DMS153 treated with DMSO at 0.1 percent for 48 hours (cell line): ENCODE measurements around the gene PEAK1.
"Not testable (repeated sequence)": the region's sequence is repeated elsewhere in the genome, so short reads cannot be mapped to it uniquely, and the experiment has no call there.

Source experiments
- DNase-seq: peaks from one replicate; lab custom pipeline; 2025; ENCODE audit not compliant: unreplicated experiment; lab: John Stamatoyannopoulos, UW

Gene PEAK1

GRCh38 chr15:77426871-77427270 lies 7.0 kb upstream of the PEAK1 start:
- DNase-seq = no peak

- no peak for DNase-seq
Measured at GRCh38 chr15:77426377-77426776, 6.5 kb upstream of the PEAK1 start.

GRCh38 chr15:77425104-77425503 lies 5.2 kb upstream of the PEAK1 start:
- DNase-seq = no peak

GRCh38 chr15:77421370-77421700 lies 1.4 kb upstream of the PEAK1 start:
- DNase-seq = no peak

GRCh38 chr15:77420610-77421369 lies 886 bp upstream of the PEAK1 start, which contains the start of gene HMG20A:
HMG20A (plus strand) TSS chr15:77420888; CDS start chr15:77458408, 37,520 bp downstream.
- peak; percentile 5 for DNase-seq

- DNase-seq = no peak
Measured at GRCh38 chr15:77418966-77419835, 703 bp downstream of the PEAK1 start.

GRCh38 chr15:77418391-77418965 lies 1.4 kb downstream of the PEAK1 start:
- no peak for DNase-seq

GRCh38 chr15:77417602-77418001 lies 2.3 kb downstream of the PEAK1 start:
- DNase-seq = no peak

- no peak for DNase-seq
Measured at GRCh38 chr15:77416954-77417353, 3.0 kb downstream of the PEAK1 start.

- DNase-seq = no peak
Measured at GRCh38 chr15:77416148-77416455, 3.8 kb downstream of the PEAK1 start.

GRCh38 chr15:77415450-77416147 lies 4.3 kb downstream of the PEAK1 start:
- no peak for DNase-seq

- no peak for DNase-seq
Measured at GRCh38 chr15:77414789-77415442, 5.0 kb downstream of the PEAK1 start.

GRCh38 chr15:77413699-77414349 lies 6.1 kb downstream of the PEAK1 start:
- DNase-seq = no peak

GRCh38 chr15:77412972-77413698 lies 6.8 kb downstream of the PEAK1 start:
- DNase-seq = no peak

- no peak for DNase-seq
Measured at GRCh38 chr15:77411619-77411976, 8.3 kb downstream of the PEAK1 start.

GRCh38 chr15:77410701-77411618 lies 8.9 kb downstream of the PEAK1 start:
- no peak for DNase-seq

- DNase-seq = not testable (repeated sequence)
Measured at GRCh38 chr15:77410157-77410500, 9.8 kb downstream of the PEAK1 start.

GRCh38 chr15:77409259-77410156 lies 10.4 kb downstream of the PEAK1 start:
- no peak for DNase-seq
